HEK293T (cell line): Measurements from ENCODE around the gene MDH2.
"Not testable (repeated sequence)": the region's sequence is repeated elsewhere in the genome, so short reads cannot be mapped to it uniquely, and the experiment has no call there.

Experiments
- ARNT ChIP-seq: fragments of 450-650 bp; IDR thresholded peaks from 2 replicates; pipeline ENCODE4 v1.6.1; 2017; ENCODE audit warnings: mild to moderate bottlenecking
- BHLHE40 ChIP-seq: fragments of 450-650 bp; IDR thresholded peaks from 2 replicates; pipeline ENCODE4 v1.6.1; 2016; ENCODE audit warnings: mild to moderate bottlenecking, moderate library complexity, borderline replicate concordance
- FOXK2 ChIP-seq: fragments of 450-650 bp; IDR thresholded peaks from 2 replicates; pipeline ENCODE4 v1.6.1; 2016; ENCODE audit warnings: mild to moderate bottlenecking
- FOXM1 ChIP-seq: fragments of 450-650 bp; IDR thresholded peaks from 2 replicates; pipeline ENCODE4 v1.6.1; 2017; ENCODE audit warnings: mild to moderate bottlenecking, borderline replicate concordance
- LEF1 ChIP-seq: fragments of 450-650 bp; IDR thresholded peaks from 2 replicates; pipeline ENCODE4 v1.6.1; 2017; ENCODE audit warnings: mild to moderate bottlenecking, borderline replicate concordance
- SP1 ChIP-seq: fragments of 450-650 bp; IDR thresholded peaks from 2 replicates; pipeline ENCODE4 v1.6.1; 2017
- SUZ12 ChIP-seq: fragments of 450-650 bp; IDR thresholded peaks from 2 replicates; pipeline ENCODE4 v1.6.1; 2016; ENCODE audit warnings: mild to moderate bottlenecking
- TARDBP ChIP-seq: fragments of 450-650 bp; IDR thresholded peaks from 2 replicates; pipeline ENCODE4 v1.6.1; 2016

- not testable (repeated sequence) for TF ChIP-seq BHLHE40, ARNT, TARDBP, FOXM1, LEF1, SP1, FOXK2, SUZ12
Measured at GRCh38 chr7:76087362-76087791, 39.5 kb downstream of the MDH2 start.
